IPS DF 6.9 (cell line): ENCODE measurements around the gene LRRC63.
"Not testable (repeated sequence)": the region's sequence is repeated elsewhere in the genome, so short reads cannot be mapped to it uniquely, and the experiment has no call there.

Experiments used
- DNase-seq: peaks from one replicate; pipeline ENCODE4 v3.0.0-alpha.2; 2013; ENCODE audit warnings: low read depth, low spot score
- H3K27ac ChIP-seq: one replicate; pipeline ENCODE4 v1.5.1; 2013; ENCODE audit warnings: low read length, control low read depth
- H3K27me3 ChIP-seq: 2 replicates; pipeline ENCODE4 v1.6.1; 2013; ENCODE audit warnings: mild to moderate bottlenecking, low read length; ENCODE audit not compliant: control insufficient read depth, insufficient read depth
- H3K36me3 ChIP-seq: 2 replicates; pipeline ENCODE4 v1.6.1; 2013; ENCODE audit warnings: low read length; ENCODE audit not compliant: control insufficient read depth, insufficient read depth
- H3K4me1 ChIP-seq: 2 replicates; pipeline ENCODE4 v1.6.1; 2013; ENCODE audit warnings: low read length; ENCODE audit not compliant: control insufficient read depth, insufficient read depth
- H3K4me3 ChIP-seq: 2 replicates; pipeline ENCODE4 v1.5.1; 2013; ENCODE audit warnings: mild to moderate bottlenecking, low read length
- H3K9me3 ChIP-seq: 2 replicates; pipeline ENCODE4 v1.6.1; 2013; ENCODE audit warnings: low read length, inconsistent platforms; ENCODE audit not compliant: control insufficient read depth, insufficient read depth
- WGBS: extraction: QIAGEN DNeasy Blood & Tissue Kit; methylation state at CpG from one replicate; pipeline ENCODE4 v1.1.7; 2013; ENCODE audit warnings: mixed read lengths, missing lambda C conversion rate; ENCODE audit not compliant: insufficient read length, insufficient coverage; 5-methylcytosine and 5-hydroxymethylcytosine counted together

LRRC63 gene

GRCh38 chr13:46202188-46202795, 9.4 kb upstream of the LRRC63 start:
- Histone ChIP-seq H3K9me3 (no peaks in the 10 kb centered on the region), H3K4me1 (no peaks in the 10 kb centered on the region), H3K27me3 (no peaks in the 10 kb centered on the region), H3K27ac (no peak overlapping the region), H3K36me3 (no peaks in the 10 kb centered on the region), H3K4me3 (no peak overlapping the region)
- WGBS = no CpG with 5 or more reads among the region's 3 CpGs
- no peak for DNase-seq

- H3K27me3 ChIP-seq = no peaks in the 10 kb centered on the region
- no peak overlapping the region for H3K27ac ChIP-seq
- H3K9me3 ChIP-seq = no peaks in the 10 kb centered on the region
- H3K4me3 ChIP-seq = no peak overlapping the region
- H3K36me3 ChIP-seq = no peaks in the 10 kb centered on the region
- no peak for DNase-seq
- no CpG with 5 or more reads among the region's 5 CpGs for WGBS
- H3K4me1 ChIP-seq = no peaks in the 10 kb centered on the region
These were observed 8.8 kb upstream of the LRRC63 start for GRCh38 chr13:46202966-46203365.

DNA sequence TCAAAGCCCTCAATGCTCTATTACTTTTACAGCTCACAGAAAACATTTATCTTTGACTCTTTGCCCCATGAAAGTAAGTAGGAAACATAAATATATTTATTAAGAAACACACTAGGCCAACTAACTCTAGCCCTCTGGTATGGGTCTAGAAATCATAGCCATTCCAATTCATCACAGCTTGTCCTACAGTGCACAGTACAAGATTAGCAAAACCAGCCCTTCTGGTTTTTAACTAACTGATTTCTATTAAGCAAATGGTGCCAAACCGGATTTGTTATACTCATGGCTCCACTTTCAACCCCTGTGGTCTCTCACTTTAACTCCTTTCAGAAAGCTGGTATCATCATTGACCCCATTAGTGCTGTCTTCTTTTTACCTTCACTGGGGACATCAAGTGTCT, 5.6 kb upstream of the LRRC63 start:
- no peak for DNase-seq
- Histone ChIP-seq H3K27me3 (no peaks in the 10 kb centered on the region), H3K4me3 (no peak overlapping the region), H3K27ac (no peak overlapping the region), H3K36me3 (no peaks in the 10 kb centered on the region), H3K9me3 (no peaks in the 10 kb centered on the region), H3K4me1 (no peaks in the 10 kb centered on the region)
- no CpG with 5 or more reads among the region's 1 CpG for WGBS

DNA sequence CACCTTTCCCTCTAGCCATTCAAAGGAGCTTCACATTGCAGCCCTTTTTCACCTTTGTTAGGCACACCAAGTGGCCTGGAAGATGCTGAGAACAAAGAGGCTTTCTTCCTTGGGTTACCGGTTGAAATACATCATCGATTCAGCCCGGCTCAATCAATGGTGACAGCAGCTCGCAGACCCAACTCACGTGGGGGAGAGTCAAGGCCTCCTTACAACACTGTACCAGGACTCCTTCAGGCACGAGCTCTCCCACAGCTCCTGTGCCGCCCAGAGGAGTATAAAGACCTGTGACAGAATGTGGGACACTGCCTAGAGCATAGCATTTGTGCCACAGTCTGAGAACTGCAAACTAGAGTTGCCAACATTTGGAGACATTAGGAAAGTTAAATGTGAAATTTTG, 3.9 kb upstream of the LRRC63 start:
- Histone ChIP-seq H3K36me3 (no peaks in the 10 kb centered on the region), H3K27me3 (no peaks in the 10 kb centered on the region; the same call in 1 of the 2 replicates), H3K27ac (no peak overlapping the region), H3K4me1 (no peaks in the 10 kb centered on the region), H3K9me3 (no peaks in the 10 kb centered on the region), H3K4me3 (no peak overlapping the region)
- DNase-seq = no peak
- no CpG with 5 or more reads among the region's 7 CpGs for WGBS

DNA sequence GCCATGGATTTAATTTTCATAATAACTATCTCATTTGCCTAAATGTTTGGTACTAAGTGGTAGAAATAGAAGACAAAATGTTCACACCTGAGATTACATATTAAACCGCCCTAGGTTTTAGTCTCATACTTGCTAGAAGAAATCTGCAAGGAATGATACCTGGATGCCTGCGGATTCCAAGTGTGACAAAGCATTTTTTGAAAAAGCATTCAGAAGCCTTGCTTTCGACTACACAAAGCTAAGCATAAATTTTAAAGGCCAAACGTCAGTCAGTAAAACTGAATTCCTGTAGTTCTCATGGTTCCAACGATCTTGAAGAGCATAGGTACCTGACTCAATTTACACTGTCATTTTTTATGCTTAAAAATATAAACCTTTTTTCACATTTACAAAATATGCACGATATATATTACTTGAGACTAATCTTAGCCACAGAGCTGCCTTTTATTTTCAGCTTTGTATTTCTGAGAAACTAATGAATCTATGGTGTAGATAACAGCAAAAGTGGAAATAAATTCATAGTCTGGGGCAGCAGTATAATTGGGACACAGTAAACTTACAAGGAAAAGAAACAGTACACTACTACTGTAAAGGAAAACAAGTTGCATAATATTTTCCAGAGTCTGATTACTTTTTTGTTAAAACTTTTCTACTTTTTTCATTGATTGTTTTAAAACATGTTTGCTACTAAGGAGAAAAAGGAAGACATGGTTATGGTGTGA, 1.2 kb upstream of the LRRC63 start:
- Histone ChIP-seq H3K36me3 (no peaks in the 10 kb centered on the region), H3K4me1 (no peaks in the 10 kb centered on the region), H3K4me3 (no peak overlapping the region), H3K9me3 (no peaks in the 10 kb centered on the region), H3K27ac (no peak overlapping the region), H3K27me3 (no peaks in the 10 kb centered on the region; the same call in 1 of the 2 replicates)
- DNase-seq = no peak
- 100% methylated on average over 1 of the region's 6 CpGs for WGBS

DNA sequence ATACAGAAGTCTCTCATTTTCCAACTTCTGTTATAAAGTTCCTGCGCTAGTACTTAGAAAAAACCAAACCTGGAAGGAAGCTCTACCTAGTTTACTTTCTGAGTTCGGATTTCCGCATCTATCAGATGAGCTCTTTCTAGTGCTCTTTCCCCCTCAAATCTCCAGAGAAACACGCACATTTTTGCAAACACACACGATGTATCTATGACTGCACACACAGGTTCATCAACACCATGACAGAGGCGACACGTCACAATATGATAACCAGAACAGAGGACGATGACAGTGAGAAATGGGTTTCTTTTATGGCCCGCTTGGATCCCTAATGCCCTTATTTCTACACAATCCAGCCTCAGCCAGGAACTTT, 629 bp upstream of the LRRC63 start:
- Histone ChIP-seq H3K27me3 (no peaks in the 10 kb centered on the region; the same call in 1 of the 2 replicates), H3K4me3 (no peak overlapping the region), H3K27ac (no peak overlapping the region), H3K4me1 (no peaks in the 10 kb centered on the region), H3K36me3 (no peaks in the 10 kb centered on the region), H3K9me3 (no peaks in the 10 kb centered on the region)
- no CpG with 5 or more reads among the region's 9 CpGs for WGBS
- DNase-seq = no peak

GRCh38 chr13:46213242-46213641, 1.5 kb downstream of the LRRC63 start:
- Histone ChIP-seq H3K36me3 (no peaks in the 10 kb centered on the region), H3K27me3 (no peaks in the 10 kb centered on the region; the same call in 1 of the 2 replicates), H3K4me3 (no peak overlapping the region), H3K4me1 (no peaks in the 10 kb centered on the region), H3K9me3 (no peaks in the 10 kb centered on the region), H3K27ac (no peak overlapping the region)
- no CpG with 5 or more reads among the region's 3 CpGs for WGBS
- no peak for DNase-seq

GRCh38 chr13:46214741-46215140, 3.0 kb downstream of the LRRC63 start:
- not testable (repeated sequence) for H3K4me3 ChIP-seq, H3K4me1 ChIP-seq, H3K9me3 ChIP-seq, H3K36me3 ChIP-seq, H3K27ac ChIP-seq, DNase-seq, H3K27me3 ChIP-seq
- no CpG with 5 or more reads among the region's 1 CpG for WGBS

GRCh38 chr13:46220234-46220633, 8.5 kb downstream of the LRRC63 start:
- DNase-seq, H3K36me3 ChIP-seq, H3K27ac ChIP-seq, H3K9me3 ChIP-seq, H3K4me1 ChIP-seq, H3K27me3 ChIP-seq, H3K4me3 ChIP-seq: not testable (repeated sequence)
- WGBS = no CpG with 5 or more reads among the region's 2 CpGs

- Histone ChIP-seq H3K4me3 (no peak overlapping the region), H3K27ac (no peak overlapping the region), H3K27me3 (no peaks in the 10 kb centered on the region), H3K9me3 (no peaks in the 10 kb centered on the region), H3K4me1 (no peaks in the 10 kb centered on the region), H3K36me3 (no peaks in the 10 kb centered on the region)
- WGBS = no CpG with 5 or more reads among the region's 2 CpGs
- DNase-seq = no peak
These were observed 17.5 kb downstream of the LRRC63 start for GRCh38 chr13:46229251-46229650.

GRCh38 chr13:46232281-46232680, 20.6 kb downstream of the LRRC63 start:
- no peaks in the 10 kb centered on the region for H3K27me3 ChIP-seq
- no peak overlapping the region for H3K27ac ChIP-seq
- no peaks in the 10 kb centered on the region for H3K4me1 ChIP-seq
- no peak for DNase-seq
- no CpG with 5 or more reads among the region's 3 CpGs for WGBS
- no peak overlapping the region for H3K4me3 ChIP-seq
- H3K9me3 ChIP-seq = no peaks in the 10 kb centered on the region
- H3K36me3 ChIP-seq = no peaks in the 10 kb centered on the region
